GM12892 (cell line): ENCODE data around the gene MAP4K4.

Experiments
- POLR2A ChIP-seq: IDR thresholded peaks from 2 replicates; pipeline ENCODE4 v1.6.1; 2011; ENCODE audit warnings: low read depth, low read length, control low read depth
- POLR2AphosphoS5 ChIP-seq: IDR thresholded peaks from 2 replicates; pipeline ENCODE4 v1.6.1; 2011; ENCODE audit warnings: low read depth, low read length, control low read depth
- TAF1 ChIP-seq: IDR thresholded peaks from 2 replicates; pipeline ENCODE4 v1.6.1; 2011; ENCODE audit warnings: low read depth, mild to moderate bottlenecking, control low read depth, low read length, borderline replicate concordance

GRCh38 chr2:101731221-101732054 is 33.9 kb downstream of the MAP4K4 start:
- TF ChIP-seq POLR2A, result no peak
- TF ChIP-seq POLR2AphosphoS5, result no peak
- no peak for TF ChIP-seq TAF1
